Ovary (tissue), 3 donors: ENCODE results near the gene HIBCH.

Experiments used
- CTCF ChIP-seq, 3 donors: fragments of 450-650 bp in 2 of 3; fragments of 200-600 bp in 1 of 3; IDR thresholded peaks; one replicate each; pipeline versions ENCODE4 v1.5.1 to v1.8.0; 2016 to 2022; ENCODE audit warnings: antibody characterized with exemption in 3 of 3, mild to moderate bottlenecking in 1 of 3
- EP300 ChIP-seq: sonication (generic); formaldehyde crosslinking; IDR thresholded peaks from one replicate; pipeline ENCODE4 v1.6.1; 2017; ENCODE audit warnings: antibody characterized with exemption
- donor health status: DM: no; HTN: no; CAD: no.

GRCh38 chr2:190357600-190357999, 38.0 kb upstream of the HIBCH start:
- TF ChIP-seq CTCF (IDR thresholded peaks at IDR 0.05) (no peak), EP300 (no peak)
